H4 (cell line): ENCODE results near the gene ALCAM. TPM values are rescaled to one million over a fixed set of nuclear protein-coding genes. Genes with fewer than 3 reads are reported as not detected.
A peak's percentile ranks its signal among the peaks of the same experiment; 100 is the strongest.

ENCODE experiments used
- DNase-seq: peaks from one replicate; pipeline ENCODE4 v3.0.0-alpha.2; 2015; ENCODE audit warnings: low spot score
- total RNA-seq: library from RNA; depleted of rRNA; stranded (reverse); fragments of >200 nt; shearing (Covaris generic); gene quantifications from 2 replicates; pipeline ENCODE4 v1.2.3, GENCODE V29; 2014

Gene ALCAM
- total RNA-seq, 1 experiment from 2014 or later: 88.4 TPM

DNA sequence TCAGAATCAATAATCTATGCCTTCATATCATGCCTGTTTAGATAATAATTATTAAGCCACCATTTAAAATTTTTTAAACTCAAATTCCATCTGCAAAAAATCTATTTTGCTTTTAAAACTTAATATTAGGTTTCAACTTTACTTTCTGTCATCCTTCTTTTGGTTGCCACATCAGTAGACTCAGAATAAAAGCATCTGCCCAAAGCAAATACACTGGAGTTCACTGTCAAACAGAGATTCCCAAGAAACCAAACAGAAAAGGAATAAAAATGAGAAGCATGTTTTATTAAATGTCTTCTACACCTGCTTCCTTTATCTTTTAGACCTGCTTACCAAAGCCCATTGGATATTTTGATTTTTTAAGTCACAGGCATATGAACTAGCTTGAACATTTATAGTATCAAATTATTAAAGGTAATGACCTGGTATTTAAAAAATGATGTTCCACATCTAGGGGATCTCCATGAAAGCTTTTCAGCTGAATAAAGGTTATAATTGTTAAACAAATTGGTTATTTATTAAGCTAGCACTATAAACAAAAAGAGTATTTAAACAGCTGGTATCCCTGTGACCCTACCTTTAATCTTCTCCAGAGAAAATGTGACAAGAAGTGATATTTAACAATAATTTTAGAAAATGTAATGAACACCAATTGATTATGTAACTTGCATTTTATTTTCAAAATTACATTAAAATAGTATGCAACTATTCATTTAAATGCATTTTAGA is 62.5 kb downstream of the ALCAM start:
- no peak for DNase-seq

DNA sequence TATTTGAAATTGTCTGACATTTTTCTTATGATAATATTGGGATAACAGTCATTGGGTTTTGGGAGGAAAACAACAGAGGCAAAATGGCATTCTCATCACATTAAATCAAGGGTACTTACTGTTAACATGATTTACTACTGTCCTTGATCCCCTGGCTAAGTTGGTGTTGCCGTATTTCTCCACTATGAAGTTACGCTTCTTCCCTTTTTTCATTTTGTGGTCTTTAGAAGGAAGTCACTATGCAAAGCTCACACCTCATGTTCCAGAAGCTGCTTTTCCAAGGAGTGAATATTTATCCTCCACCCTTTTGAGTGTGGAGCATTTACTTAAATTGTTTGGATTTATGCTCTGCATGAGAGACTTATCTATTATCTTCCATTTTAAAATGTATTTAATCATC is 63.7 kb downstream of the ALCAM start:
- no peak for DNase-seq

DNA sequence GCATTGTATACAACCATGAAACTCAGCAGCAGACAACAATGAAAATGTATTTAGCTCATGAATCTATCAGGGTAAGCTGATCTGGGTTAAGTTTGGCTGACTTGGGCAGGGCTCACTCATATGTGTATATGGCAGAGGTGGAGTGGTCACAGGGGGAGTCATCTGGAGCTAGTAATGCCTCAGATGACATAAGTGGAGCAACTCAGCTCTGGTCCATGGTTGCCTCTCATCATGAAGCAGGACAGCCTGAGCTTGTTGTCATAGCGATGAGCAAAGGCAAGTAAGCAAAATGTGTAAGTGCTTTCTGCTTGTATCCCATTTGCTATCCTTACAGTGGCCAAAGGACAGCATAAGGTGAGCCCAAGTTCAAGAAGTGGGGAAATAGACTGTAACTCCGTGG is 64.5 kb downstream of the ALCAM start:
- DNase-seq: no peak

DNA sequence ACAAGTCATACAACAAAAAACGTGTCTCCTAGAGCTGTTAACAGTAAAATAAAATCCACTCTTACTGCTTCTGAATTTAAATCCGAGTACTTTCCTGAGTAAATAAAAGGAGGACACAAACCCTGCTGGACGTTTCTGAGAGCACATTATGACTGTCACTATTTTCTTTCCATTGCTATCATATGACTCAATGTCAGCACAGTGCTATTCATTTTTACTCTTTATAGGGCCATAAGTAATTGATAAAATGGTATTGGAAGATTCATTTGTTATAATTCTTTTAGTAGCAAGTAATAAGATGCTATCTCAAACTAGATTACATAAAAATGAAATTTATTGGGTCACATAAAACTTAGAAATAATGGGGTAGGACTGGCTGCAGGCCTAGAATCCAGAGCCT is 68.6 kb downstream of the ALCAM start:
- no peak for DNase-seq

DNA sequence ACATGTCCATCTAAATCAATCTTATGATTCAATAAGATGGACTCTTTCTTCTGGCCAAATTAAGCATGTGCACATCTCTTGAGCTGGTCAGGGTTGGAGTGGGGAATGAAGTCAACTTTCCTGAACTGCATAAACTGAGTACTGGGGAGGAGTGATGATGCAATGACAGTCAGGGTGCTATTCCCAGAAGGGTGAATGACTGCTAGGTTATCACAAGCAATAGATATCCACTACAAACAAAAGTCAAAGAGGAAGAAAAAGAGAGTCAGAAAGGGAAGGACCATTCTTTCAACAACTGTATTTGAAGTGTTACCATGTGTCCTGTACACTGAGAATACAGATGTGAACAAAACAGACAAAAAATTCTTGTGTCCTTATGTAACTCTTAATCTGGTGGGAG is 70.0 kb downstream of the ALCAM start:
- no peak for DNase-seq

DNA sequence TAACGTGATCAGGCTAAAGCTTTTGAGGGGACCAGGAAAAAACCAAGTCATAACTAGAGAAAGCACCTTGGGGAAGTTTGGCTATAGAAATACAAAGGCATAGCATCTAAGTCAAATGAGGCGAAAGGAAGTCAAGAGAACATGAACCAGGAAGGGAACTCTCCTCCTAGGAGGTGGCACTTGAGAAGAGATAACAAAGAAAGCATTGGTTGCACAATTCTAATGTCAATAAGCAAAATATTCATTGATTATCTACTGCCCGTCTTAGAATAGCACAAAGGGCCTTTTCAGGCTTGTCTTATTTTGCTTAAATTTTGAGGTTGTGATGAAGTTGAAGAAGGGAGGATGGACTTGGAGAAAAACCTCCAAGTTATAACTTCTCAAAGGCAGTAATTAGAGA is 73.4 kb downstream of the ALCAM start:
- no peak for DNase-seq

DNA sequence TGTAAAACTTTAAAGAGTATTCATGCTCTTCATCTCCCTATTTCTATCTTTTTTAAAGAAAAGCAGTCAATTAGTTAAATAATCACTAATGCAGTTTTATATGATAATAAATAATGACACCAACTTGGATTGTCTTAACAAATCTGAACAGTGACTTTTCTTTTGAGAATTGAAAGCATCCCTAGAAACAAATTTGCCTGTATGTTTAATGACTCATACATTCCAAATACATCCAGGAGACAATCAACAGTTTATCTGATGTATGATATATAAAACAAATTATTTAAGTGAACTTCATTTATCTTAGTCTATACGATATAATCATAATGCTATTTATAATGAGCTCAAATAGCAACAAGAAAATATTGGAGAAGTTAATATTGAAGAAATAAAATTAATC is 78.0 kb downstream of the ALCAM start:
- DNase-seq: no peak

DNA sequence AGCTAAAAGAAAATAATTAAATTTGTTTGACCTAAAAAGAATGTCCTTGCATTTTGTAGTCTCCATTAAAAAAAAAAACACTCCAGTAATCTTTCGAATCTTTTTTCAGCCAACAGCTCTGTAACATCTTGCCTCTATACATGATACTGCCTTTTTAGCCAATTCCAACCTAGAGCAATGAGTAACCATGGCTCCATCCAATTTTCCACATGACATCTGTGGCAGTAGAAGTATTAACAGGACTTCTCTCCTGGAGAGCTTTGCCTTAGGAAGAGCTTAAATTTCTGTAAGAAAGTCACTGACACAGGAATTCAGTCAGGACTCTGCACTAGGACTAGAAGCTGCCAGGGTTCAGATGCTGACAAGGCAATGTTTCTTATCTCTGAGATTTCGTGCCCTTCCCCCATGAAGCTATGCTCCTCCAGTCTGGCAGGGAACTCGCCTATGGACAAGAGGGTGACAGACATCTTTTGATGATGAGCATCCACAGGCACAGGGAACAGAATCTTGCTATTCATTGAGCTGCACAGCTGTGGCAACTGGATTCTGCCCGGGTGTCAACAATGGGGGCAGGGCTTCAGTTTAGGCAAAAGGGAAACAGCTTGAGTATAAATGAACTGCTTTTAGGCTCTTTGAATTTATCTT is 81.8 kb downstream of the ALCAM start:
- DNase-seq: no peak

DNA sequence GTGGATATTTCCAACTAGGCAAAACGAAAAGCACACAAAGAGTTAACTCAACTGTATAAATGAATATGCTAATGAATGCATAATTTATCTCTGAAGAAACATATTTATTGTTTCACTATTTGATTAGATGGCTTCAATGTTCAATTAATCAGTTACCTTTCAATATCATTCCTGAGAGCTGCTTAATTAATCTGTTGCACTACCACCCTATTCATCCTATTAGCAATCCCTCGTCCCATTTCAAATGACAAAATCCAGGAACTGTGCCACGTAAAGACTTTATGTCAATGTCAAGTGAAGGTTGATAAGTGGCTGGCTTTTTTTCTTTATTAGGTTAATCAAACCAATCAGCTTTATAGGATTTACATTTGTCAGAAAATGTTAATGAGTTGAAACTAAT is 82.7 kb downstream of the ALCAM start:
- no peak for DNase-seq

DNA sequence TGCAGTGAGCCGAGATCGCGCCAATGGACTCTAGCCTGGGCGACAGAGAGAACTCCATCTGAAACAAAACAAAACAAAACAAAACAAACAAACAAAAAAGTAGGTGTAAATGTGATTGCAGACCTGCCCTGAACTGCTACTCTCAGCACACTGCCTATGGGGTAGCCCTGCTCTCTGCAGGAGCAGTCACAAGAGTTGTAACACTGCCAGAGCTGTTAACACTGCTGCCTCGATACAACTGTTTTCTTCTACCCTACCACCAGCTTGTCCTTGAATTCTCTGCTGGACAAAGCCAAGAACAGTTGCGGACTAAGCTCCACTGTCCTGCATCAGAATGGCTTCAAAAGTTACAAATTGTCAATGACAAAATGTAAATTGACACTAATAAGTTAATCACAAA is 89.3 kb downstream of the ALCAM start:
- DNase-seq: no peak

DNA sequence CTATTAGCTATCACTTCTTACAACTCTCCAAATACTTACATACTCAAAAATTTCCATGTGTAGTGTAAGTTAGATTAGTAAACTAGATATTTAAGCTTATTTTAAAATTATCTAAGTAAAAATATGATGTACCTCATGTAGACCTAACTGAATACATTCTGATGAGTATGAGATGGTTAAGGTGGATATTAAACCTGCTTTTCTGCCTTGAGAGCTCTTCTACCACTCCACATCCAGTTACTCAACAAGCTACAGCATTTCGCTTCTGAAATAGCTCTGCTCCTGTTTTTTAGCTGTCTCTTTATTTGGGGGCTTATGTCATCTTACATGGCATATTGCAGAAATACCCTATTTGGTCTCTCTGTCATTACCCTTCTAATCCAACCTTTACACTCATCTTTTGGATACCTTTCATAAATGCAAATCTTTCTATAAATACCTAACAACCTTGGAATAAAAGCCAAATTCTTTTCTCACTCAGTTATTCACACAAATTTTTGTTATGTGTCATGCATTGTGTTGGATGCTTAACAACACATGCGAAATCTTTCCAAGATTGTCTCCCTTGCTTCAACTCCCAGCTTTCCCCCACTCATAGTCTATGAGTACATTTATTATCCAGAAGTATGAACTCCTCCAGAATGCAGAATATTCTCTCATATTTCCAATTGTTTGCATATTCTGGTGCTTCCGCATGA is 92.0 kb downstream of the ALCAM start:
- no peak for DNase-seq

DNA sequence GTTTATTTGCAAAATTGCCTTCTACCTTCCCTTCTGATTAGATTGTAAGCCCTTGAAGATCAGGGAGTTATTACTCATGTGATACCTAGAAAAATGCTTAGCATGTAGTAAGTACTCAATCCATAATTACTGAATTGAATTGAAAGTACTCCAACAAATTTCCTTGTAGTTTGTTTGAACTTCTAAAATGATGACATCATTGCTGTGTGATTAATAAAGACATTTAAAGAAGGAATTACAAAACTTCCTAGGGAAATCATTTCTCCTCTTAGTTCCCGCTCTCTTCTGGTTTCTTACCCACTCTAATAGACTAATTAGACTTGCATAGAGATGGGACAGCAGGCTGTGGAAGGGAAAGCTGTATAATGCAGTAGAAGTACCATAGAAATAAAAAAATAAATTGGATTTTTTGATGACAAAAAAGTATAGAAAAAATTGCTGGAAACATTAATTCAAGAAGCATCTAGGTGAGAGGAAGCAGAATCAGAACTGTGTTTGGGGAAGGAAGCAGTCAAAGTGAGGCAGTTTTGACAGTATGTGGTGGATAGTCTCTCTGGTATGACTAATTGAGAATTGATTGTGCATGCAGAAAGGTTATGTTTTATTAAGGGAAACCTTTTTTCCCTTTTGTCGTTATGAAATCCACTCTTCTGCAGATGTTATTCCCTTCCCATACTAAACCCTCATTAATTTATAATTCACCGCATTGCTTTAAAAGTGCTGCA is 93.0 kb downstream of the ALCAM start:
- DNase-seq: no peak

DNA sequence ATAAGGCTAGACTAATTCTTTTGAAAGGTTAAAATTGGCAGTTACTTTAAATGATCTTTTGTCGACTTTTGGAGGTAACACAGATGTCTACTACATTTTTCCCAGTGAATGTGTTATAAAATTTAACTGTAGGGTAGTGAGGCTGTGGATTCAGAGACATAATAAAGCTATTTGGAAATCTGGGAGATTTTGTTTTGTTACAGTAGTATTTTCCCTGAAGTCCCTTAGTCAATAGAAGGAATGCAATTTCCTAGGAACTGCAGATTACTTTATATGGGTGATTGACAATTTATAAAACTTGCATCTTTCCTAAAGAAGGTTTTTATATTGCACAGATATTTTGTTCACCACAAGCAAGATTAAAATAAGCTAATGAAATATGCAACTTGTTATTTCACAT is 96.9 kb downstream of the ALCAM start:
- no peak for DNase-seq

DNA sequence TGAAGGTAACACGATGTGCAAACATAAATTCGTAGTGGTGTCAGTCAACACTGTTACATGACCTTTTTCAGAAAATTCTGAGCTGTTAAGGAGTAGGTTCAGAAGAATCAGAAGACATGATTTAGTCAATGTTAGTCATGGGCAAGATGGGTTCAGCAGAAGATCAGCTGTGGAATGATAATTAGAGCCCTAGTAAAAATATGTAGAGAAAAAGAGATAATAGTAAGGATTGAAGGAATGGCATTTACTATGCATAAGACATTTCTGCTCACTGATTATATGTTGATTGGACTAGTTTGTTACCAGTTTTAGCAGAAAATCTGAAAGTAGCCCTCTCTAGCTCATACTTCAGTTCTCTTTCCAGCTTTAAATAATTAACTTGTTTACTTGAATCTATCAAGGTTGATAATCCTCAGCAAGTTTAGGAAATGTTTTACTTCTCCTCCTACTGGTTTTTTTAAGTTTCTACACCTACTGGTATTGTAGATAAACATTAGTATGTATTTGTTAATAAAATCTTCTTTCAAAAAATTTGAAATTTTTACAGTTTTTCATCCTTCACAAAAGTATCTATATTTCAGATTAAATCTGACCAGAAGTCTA is 98.6 kb downstream of the ALCAM start:
- DNase-seq: no peak

DNA sequence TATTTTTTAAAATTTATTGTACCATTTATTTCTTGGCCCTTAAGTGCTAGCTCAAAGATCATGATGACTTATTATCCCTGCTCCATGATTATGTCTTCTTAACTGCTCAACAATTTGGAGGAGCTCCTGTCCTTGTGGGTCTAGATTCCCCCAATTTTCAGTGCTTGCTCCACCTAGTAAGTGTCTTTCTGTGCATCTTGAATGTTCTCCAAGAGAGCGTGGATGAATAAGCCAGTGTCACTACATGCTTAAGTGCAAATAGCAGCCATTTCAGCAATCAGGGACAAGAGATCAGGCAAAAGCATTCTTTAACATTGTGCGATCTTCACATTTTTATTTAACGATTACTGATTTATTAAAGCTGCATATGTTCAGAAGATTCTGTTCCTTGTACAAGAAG is 99.4 kb downstream of the ALCAM start:
- no peak for DNase-seq

DNA sequence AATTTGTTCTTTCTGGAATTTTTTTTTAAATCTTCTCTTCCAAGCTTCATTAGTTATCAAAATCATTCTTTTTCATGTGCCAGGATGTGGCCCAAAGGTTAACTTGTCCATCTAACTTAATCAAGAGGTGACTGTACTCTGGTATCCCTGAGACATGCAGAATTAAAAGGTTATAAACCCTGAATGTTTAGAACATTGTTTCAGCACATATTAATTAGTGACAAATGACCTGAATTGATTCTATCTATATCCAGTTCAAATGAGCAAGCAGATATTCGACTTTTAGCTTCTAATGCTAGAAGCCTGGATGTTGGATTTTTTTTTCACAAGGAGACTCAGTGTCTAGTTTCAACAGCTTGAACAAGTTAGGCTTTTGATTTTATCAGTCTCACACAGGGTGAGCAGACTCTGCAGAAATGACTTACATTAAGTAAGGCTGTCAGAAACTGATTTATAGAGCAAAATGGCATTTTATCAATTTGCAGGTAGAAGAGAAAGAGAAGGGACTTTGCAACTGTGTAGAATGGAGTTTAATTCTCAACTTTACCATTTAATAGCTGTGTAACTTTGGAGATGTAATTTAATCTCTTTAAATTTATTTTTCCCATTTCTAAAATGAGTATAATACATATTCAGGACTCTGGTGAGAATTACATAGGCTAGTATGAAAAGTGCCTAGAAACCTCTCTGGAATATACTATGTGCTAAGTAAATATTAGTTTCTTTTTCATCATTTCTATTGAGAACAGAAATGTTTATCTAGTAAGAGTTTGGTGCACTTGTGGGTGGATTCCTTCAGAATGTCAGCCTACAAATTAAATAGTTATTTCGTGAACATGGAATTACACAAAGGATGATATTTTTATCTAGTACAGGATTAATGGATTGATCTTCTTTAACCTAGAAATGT is 100.0 kb downstream of the ALCAM start:
- no peak for DNase-seq

DNA sequence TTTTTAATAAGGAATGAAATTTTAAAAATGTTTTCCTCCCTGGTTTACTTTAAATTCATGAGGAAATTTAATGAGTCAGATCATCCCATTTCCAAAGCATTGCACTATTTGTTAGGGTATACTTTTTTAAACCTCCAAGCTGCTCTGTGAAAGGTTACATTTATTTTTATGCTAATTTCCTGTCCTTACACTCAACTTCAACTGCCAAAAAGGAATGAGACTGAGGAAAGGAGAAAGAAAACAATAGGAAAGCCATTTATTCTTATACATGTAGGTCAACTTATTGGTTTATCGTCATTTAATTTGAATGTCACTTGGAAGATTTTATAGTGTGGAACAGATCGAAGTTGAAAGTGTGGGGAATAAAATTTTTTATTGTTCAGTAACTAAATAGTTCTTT is 104.1 kb downstream of the ALCAM start:
- no peak for DNase-seq

DNA sequence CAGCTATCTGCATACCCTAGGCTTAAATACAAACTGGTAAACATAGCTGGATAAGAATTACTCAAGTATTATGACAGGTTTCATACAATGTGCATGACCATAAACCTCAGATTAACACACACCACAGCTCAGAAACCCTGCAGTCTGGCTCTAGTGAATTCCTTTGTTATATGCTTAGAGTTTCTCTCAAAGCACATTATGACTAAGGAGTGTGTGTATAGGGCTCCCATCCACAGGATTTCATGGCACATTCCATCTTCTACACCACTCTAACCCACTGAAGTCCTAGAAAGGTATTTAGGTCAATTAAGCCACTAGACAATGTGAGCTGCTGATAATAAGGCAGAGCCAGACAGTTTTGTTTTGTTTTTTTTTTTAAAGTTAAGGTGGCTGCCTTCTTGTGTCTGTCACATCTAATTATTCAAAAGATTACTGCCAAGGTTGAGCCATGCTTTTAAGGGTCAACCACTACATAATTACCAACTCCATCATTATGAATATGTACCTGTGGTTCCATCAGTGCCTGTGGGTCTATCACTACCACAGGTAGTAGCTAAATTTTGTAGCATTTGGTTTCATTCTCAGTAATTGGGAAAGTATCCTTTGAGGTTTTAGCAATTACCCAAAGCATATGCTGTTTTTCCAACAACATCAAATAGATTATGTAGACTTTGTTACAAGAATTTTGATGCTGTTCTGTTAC is 107.0 kb downstream of the ALCAM start:
- peak; percentile 26 for DNase-seq

DNA sequence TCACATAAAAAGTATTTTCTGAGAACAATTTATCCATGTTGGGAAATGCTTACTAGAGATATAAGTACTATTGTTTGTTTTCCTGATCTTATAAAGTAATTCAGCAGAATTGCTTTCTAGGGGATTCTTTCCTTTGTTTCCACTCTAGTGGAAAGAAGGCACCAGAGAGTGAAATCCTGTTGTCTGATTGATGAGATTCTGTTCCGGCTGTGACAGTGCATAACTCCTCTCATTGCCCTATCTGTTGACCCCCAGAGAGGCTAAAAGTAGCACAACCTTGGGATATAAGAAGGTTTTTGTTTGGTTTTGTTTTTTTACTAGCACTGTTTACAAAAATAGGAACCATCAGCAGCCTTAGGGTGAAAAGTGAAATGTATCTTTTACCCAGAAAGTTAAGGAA is 114.1 kb downstream of the ALCAM start:
- DNase-seq: no peak

DNA sequence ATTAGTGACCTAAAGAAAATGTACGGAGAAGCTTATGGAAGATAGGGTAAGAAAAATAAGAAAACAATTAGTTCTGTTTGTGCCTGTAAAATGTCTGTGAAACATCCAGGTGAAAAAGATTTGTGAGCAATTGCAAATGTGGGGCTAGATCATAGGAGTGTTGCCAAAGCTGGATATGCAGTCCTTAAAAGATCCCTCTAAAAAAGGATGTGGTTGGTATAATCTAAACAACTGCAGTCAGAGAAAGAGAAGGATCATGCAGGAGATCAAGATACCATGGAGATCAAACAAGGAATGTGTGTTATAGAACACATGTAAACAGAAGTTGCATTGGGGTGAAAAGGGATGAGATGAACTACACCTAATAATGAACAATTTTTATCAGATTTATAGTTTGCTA is 116.8 kb downstream of the ALCAM start:
- peak; percentile 60 for DNase-seq
